ENCODE measurements around the gene CTSE. TPM values are rescaled to one million over a fixed set of nuclear protein-coding genes. Genes with fewer than 3 reads are reported as not detected.

The CTSE gene
- total and polyA plus RNA-seq, 9 of the 15 experiments (the other 6 are each of a cell fraction or from before 2014, with no cell fraction given): 0.04 to 0.18 (median 0.09) TPM; not detected in 4

GRCh38 chr1:206012086-206012859 lies 11.4 kb downstream of the CTSE start (continued):
- TF ChIP-seq, protein P1, sequence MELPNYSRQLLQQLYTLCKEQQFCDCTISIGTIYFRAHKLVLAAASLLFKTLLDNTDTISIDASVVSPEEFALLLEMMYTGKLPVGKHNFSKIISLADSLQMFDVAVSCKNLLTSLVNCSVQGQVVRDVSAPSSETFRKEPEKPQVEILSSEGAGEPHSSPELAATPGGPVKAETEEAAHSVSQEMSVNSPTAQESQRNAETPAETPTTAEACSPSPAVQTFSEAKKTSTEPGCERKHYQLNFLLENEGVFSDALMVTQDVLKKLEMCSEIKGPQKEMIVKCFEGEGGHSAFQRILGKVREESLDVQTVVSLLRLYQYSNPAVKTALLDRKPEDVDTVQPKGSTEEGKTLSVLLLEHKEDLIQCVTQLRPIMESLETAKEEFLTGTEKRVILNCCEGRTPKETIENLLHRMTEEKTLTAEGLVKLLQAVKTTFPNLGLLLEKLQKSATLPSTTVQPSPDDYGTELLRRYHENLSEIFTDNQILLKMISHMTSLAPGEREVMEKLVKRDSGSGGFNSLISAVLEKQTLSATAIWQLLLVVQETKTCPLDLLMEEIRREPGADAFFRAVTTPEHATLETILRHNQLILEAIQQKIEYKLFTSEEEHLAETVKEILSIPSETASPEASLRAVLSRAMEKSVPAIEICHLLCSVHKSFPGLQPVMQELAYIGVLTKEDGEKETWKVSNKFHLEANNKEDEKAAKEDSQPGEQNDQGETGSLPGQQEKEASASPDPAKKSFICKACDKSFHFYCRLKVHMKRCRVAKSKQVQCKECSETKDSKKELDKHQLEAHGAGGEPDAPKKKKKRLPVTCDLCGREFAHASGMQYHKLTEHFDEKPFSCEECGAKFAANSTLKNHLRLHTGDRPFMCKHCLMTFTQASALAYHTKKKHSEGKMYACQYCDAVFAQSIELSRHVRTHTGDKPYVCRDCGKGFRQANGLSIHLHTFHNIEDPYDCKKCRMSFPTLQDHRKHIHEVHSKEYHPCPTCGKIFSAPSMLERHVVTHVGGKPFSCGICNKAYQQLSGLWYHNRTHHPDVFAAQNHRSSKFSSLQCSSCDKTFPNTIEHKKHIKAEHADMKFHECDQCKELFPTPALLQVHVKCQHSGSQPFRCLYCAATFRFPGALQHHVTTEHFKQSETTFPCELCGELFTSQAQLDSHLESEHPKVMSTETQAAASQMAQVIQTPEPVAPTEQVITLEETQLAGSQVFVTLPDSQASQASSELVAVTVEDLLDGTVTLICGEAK (IDR thresholded peaks at IDR 0.05): no peak
- TF ChIP-seq, protein P1 (CRISPR knock-in tag; IDR thresholded peaks at IDR 0.05): no peak
- TF ChIP-seq SP1 (CRISPR knock-in tag; IDR thresholded peaks at IDR 0.05) (no peak), CEBPG (CRISPR knock-in tag; IDR thresholded peaks at IDR 0.05) (no peak), CEBPG (tag; conservative IDR thresholded peaks at IDR 0.05 in 1 of 2, IDR thresholded peaks at IDR 0.05 in 1 of 2) (no peak), ZBTB33 (CRISPR knock-in tag; IDR thresholded peaks at IDR 0.05) (0 out of 2 replicates have a peak, but pooled peaks have one; percentile 53), PHB2 (IDR thresholded peaks at IDR 0.05; ENCODE audit: low read depth) (no peak), NONO (IDR thresholded peaks at IDR 0.05; ENCODE audit: low read depth in 2 of 2, low read length in 1 of 2) (no peak), ZFX (CRISPR knock-in tag; IDR thresholded peaks at IDR 0.05) (peak; percentile 54), SMAD4 (CRISPR knock-in tag; conservative IDR thresholded peaks at IDR 0.05) (no peak), ELF4 (CRISPR knock-in tag; IDR thresholded peaks at IDR 0.05) (peak; percentile 79; the same call in 1 of the 2 replicates), DPF2 (IDR thresholded peaks at IDR 0.05) (no peak), RNF2 (IDR thresholded peaks at IDR 0.05) (peak; percentile 57; the same call in 1 of the 2 replicates), BRD4 (IDR thresholded peaks at IDR 0.05) (no peak), BACH1 (tag; IDR thresholded peaks at IDR 0.05) (no peak), TBP (optimal IDR thresholded peaks at IDR 0.05; ENCODE audit: low read depth, low read length) (no peak)
- TF ChIP-seq, protein P2, sequence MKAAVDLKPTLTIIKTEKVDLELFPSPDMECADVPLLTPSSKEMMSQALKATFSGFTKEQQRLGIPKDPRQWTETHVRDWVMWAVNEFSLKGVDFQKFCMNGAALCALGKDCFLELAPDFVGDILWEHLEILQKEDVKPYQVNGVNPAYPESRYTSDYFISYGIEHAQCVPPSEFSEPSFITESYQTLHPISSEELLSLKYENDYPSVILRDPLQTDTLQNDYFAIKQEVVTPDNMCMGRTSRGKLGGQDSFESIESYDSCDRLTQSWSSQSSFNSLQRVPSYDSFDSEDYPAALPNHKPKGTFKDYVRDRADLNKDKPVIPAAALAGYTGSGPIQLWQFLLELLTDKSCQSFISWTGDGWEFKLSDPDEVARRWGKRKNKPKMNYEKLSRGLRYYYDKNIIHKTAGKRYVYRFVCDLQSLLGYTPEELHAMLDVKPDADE (conservative IDR thresholded peaks at IDR 0.05; ENCODE audit: control insufficient read depth, low read depth, low read length): no peak
